GM21381 (cell line): ENCODE results near the gene ADAMTS14.

ENCODE experiments used
- ATAC-seq: cut with Tn5 transposase; IDR thresholded peaks from one replicate; pipeline ENCODE4 v1.9.1; 2021; ENCODE audit warnings: mild to moderate bottlenecking, moderate library complexity; ENCODE audit not compliant: unreplicated experiment

The ADAMTS14 gene

DNA sequence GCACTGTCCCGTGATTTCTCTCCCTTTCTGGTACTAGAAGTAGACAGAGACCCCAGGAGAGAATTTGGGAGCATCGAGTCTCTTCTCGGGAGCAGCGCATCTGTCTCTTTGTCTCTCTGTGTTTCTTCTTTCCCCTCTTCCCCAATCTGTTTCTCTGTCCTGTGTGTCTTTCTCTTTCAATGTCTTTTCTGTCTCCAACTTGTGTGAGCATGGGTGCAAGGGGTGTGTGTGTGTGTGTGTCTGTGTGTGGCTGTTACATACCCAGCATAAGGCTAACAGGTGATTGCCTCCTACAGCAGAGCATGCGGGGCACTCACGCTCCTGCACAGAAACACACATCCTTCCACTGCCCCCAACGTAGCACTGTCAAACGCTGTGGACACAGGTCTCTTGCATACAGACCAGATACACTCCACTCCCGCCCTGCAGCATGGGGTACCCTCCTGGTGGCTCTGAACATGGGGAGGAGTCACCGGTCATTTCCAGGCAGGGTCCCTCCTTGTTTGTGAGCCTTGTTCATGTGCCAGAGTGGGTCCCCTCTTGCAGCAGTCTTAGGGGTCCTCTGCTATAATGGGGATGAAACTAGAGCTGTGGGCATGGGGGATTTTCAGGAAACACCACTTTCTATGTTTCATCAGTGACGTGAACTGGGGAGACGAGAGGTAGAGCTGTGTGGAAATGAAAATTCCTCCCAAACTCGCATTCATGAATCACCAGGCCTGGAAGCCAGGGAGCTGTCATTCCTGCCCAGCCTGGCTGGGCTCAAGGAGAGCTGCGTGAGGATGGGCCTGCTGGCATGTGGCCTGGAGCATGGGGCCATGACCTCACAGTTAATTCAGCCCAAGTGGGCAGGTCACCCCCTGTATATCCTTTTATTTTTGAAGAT, 980 bp downstream of the ADAMTS14 start:
- ATAC-seq = no peak

- ATAC-seq = no peak
These were observed 1.7 kb downstream of the ADAMTS14 start for GRCh38 chr10:70673929-70674559.

GRCh38 chr10:70674560-70675495, 2.5 kb downstream of the ADAMTS14 start:
- ATAC-seq = no peak

DNA sequence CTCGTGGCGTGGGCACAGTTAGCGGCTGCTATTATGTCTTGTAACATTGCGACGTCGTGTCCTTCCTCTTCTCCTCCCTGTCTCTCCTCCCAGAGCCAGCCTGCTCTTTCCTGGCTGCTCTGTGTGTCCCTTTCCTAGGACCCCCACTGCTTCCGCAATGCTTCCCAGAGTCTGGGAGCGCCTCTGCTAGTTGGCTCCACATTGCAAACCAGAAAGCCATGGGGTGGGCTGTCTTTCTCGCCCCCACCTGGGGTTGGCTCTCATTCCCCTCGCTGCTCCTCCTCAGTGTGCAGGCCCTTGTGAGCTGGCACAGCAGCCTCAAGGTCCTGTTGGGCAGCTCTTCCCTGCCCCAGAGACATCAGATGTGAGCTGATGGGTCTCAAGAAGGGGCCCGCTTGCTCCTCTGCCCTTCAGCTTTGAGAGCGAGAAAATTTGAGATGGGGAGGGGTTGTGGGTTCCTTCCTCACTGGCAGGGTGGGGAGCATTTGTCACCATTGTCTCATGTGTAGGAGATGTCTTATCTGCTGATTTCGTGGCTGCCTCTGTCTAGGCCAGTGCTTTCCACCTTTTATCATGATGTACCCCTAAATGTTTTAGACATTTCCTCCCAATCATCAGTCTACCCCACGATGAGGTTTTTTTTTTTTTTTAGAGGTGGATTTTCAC, 3.3 kb downstream of the ADAMTS14 start:
- ATAC-seq = no peak

- ATAC-seq = no peak
These were observed 4.2 kb downstream of the ADAMTS14 start for GRCh38 chr10:70676511-70676910.

- no peak for ATAC-seq
These were observed 4.7 kb downstream of the ADAMTS14 start for GRCh38 chr10:70677016-70677415.

DNA sequence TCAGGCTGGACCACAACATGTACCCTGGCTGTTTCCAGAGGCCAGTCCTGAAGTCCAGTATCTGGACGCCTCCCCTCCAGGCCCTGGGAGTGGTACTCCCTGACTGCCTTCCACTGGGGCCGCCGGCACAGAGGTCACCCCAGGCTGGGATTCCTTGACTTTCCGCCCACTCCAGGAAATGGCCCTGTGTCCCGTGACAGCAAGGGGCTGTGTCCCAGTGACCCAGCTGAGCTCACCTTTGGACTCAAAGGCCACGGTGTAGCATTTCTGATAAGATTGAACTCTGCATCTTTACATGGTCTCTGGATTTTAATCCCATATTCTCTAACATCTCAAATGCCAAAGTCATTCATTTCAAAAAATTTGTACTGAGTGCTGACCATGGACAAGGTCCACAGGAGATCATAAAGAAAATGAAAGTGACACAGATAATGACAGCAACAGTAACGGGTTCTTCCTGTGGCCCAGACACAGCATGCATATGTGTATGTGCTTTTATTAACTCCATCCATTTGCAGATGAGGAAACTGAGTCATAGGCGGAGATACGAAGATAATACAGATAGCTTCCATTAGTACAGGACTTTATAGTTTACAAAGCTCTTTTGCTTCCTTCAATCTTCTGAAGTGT, 5.4 kb downstream of the ADAMTS14 start:
- no peak for ATAC-seq

DNA sequence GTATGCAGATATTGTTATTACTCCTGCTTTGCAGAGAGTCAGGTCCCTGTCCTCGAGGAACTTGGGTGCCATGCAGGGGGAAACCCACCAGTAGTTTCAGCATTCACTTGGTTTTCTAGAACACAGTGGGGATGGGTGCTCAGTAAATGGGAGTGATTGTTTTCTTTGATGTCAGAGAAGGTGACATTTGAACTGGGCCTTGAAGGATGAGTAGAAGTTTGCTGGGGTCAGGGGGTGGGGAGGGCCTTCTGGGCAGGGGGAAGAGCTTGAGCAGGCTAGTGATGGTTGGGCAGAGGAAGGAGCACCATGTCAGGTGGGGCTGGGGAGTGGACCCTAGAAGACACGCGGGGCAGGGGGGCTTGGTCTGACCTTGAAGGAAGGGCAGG, 5.9 kb downstream of the ADAMTS14 start:
- ATAC-seq = no peak

DNA sequence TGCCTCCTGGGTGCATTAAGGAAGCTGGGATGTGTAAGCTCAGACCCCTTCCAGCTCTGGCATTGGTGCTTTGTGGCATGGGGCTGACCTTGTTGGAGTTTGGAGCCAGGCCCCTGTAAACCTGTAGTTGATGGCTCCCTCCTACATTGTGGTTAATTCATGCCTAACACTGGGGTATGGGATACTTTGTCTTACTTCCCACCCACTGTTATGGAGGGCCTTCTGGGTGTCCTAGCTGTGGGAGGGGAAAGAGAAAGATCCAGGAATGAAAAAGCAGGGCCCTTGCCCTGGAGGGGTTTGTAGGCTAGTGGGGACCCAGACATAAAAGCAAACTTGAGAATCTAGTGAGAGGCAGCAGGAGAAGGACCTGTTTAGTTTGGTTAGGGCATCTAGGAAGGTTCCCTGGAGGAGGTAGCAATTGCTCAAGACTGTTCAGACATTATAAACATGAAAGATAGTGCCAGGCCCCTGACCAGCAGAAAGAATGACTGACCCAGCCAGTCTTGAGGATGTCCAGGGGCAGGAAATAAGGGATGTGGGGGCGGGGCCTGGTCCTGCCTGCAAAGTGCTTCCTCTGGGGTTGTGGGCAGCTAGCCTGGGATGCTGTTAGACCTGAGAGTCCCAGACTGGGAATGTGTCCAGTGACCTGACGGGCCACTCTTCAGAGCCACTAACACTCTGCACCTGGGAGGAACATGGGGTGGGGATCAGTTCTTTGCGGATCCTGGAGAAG, 6.6 kb downstream of the ADAMTS14 start:
- ATAC-seq = no peak

DNA sequence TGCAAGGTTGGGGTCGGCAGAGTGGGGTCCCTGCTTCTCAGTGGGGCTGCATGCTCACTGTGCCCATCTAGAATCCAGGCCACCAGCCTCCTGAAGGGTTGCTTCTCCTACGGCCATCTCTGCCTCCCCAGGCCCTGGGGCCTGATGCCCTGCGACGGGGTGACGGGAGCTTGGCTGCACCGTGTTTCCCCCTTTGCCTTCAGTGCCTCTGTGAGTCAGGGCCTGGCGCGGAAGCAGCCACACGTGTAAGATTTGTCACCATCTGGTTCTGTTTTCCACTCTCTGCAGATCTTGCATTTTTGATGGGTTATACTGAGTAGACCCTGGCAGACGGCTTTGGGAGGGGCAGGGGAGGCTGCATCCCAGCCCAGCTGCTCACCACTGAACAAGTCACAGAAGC, 7.2 kb downstream of the ADAMTS14 start:
- ATAC-seq = no peak

GRCh38 chr10:70680899-70681730, 8.8 kb downstream of the ADAMTS14 start:
- no peak for ATAC-seq

GRCh38 chr10:70681731-70682005, 9.4 kb downstream of the ADAMTS14 start:
- ATAC-seq = no peak

DNA sequence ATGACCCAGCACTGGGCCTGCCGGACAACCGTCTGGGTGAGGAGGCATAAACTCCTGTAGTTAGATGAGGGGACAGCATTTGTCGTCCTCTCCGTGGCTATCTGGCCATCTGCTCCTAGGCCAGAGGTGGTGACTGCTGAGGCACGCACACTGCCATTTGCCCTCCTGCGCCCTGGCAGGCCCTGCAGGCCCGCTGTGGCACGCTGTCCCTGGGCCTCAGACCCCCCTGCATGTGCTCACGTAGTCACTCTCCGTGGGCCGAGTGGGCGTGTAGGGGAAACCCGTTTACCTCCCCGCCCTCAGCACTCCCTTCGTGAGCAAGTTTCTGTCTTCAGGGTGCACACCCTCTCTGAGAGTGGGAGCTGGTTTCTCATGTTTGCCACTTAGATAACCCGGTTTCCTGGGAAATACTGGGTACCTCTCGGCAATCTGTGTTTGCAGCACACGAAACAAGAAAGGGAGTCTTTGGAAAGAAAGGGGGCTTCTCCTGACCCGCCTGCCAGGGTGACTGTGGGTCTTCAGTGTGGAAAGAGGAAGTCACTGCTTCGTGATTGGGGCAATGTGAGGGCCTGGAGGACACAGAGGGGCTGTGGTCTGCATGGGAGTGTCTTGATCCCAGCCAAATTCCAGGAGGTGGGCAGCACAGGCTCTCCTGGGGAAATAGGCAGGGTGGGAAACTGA, 10.8 kb downstream of the ADAMTS14 start:
- no peak for ATAC-seq

GRCh38 chr10:70683601-70683934, 11.3 kb downstream of the ADAMTS14 start:
- ATAC-seq = no peak

- ATAC-seq = no peak
These were observed 11.6 kb downstream of the ADAMTS14 start for GRCh38 chr10:70683940-70684339.

- ATAC-seq = no peak
These were observed 12.1 kb downstream of the ADAMTS14 start for GRCh38 chr10:70684374-70684773.

DNA sequence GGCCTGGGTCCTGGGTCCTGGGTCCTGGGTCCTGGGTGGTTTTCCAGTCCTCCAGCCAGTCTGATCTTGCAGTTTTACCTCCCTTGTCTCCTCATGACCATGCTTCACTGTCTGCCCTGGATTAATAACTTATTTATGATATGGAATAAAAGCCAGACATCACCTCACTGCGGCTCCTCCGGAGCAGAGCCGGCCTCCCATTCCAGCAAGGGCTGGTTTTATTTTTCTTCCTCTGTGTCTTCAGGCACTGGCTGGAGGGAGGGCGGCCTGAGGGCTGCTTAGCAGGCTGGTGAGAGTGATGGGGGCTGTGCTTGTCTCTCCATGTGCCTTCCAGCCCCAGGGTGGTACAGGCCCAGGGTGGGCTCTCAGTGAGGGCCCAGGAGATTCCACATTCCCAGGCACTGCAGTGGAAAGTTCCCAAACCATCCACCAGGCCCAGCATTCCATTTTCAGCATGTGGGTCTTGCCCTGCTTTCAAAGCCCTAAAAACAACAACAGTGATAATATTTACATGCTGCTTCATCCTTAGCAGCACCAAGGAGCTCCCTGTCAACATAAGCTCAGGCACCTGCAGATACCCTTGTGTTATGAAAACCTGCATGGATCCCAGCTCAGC, 12.6 kb downstream of the ADAMTS14 start:
- ATAC-seq = no peak

DNA sequence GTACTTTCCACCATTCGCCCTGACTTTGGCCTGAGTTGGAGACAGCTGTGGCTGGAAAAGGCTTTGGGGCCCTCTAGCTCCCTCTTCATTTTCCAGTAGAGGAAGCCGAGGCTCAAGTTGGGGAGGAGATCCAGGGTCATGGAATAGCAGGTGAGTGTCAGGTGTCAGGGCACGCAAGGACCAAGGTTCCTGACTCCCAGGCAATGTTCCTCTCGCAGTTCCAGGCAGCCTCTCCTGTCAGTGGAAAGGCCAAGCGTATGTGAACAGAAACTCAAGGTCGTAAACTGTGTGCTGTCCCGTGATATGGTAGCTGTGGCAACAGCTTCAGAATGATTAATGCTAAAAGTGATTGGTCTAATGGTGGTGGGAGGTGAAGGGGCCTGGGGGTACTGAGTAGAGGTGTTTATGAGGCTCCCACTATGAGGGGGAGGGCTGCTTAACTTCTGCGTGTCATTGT, 13.2 kb downstream of the ADAMTS14 start:
- ATAC-seq = no peak
